HepG2 (cell line): ENCODE results near the gene TEX48. TPM values are rescaled to one million over a fixed set of nuclear protein-coding genes. Genes with fewer than 3 reads are reported as not detected.

Source experiments
- ATAC-seq: fragments of 200-7000 bp; cut with Tn5 transposase; 3 replicates; pipeline ENCODE4 v1.9.1; 2020; ENCODE audit warnings: mild to moderate bottlenecking, moderate library complexity
- BruUV-seq: library from RNA; stranded (reverse); fragments of 400-500 nt; replicated peaks from 2 replicates; lab custom pipeline; 2021; lab: Mats Ljungman, UMichigan
- CTCF ChIA-PET: fragments of 300-600 bp; formaldehyde crosslinking; extraction: SDS; loops from one replicate; lab custom pipeline; 2021; ENCODE audit warnings: low total read pairs, inconsistent platforms, low intra/inter-chr PET ratio; lab: Yijun Ruan, JAX
- POLR2A ChIA-PET: fragments of 350-600 bp; sonication (Branson Sonifier 250); formaldehyde crosslinking; loops from one replicate; lab custom pipeline; 2020; ENCODE audit warnings: antibody characterized with exemption, inconsistent platforms; lab: Yijun Ruan, JAX
- DNase-seq: peaks from one replicate; pipeline ENCODE4 v3.0.0-alpha.2; 2015; ENCODE audit warnings: low spot score
- FAIRE-seq: peaks from 3 replicates; lab custom pipeline; 2011; peaks lifted over from hg19 to GRCh38; lab: Jason Lieb, UNC
- H2AFZ ChIP-seq: one replicate; pipeline ENCODE4 v1.6.1; 2011; ENCODE audit warnings: low read length, inconsistent platforms
- H3K27ac ChIP-seq: fragments of 300-600 bp; 3 replicates; pipeline ENCODE4 v1.8.0; 2011; ENCODE audit warnings: mixed run types, mild to moderate bottlenecking, mixed read lengths, low read length, inconsistent platforms; ENCODE audit not compliant: insufficient read depth; ENCODE audit errors: extremely low read length
- H3K27me3 ChIP-seq, 2 experiments: fragments of 200-600 bp in 1 of 2; 2 replicates in 1 of 2; 3 replicates in 1 of 2; pipeline versions ENCODE4 v1.6.0 to v1.8.0; 2011; ENCODE audit warnings: low read length in 2 of 2, mild to moderate bottlenecking in 2 of 2, moderate library complexity in 2 of 2, inconsistent platforms in 1 of 2; ENCODE audit not compliant: insufficient read depth in 2 of 2, control insufficient read depth in 1 of 2
- H3K36me3 ChIP-seq, 2 experiments: fragments of 200-600 bp in 1 of 2; replicated peaks in 1 of 2; 2 replicates in 1 of 2; 3 replicates in 1 of 2; pipeline versions ENCODE4 v1.5.1 to v1.8.0; 2011; ENCODE audit warnings: low read length in 2 of 2, inconsistent platforms in 1 of 2; ENCODE audit not compliant: insufficient read depth in 2 of 2, control insufficient read depth in 1 of 2
- H3K4me1 ChIP-seq: 2 replicates; pipeline ENCODE4 v1.5.1; 2012; ENCODE audit warnings: low read length, inconsistent platforms; ENCODE audit not compliant: insufficient read depth
- H3K4me2 ChIP-seq: 2 replicates; pipeline ENCODE4 v1.6.0; 2011; ENCODE audit warnings: low read depth, low read length, inconsistent platforms
- H3K4me3 ChIP-seq, 3 experiments: fragments of 200-600 bp in 1 of 3; sonication (generic), shearing (Covaris generic) in 1 of 3; replicated peaks in 1 of 3; 2 replicates each; pipeline ENCODE4 v1.5.1; 2011 to 2016; ENCODE audit warnings: low read length in 3 of 3, inconsistent platforms in 2 of 3, low read depth in 2 of 3, mild to moderate bottlenecking in 2 of 3, control low read depth in 1 of 3, mixed read lengths in 1 of 3; ENCODE audit not compliant: insufficient read depth in 1 of 3
- H3K79me2 ChIP-seq: one replicate; pipeline ENCODE4 v1.6.1; 2011; ENCODE audit warnings: low read length, inconsistent platforms; ENCODE audit not compliant: insufficient read depth
- H3K9ac ChIP-seq: 2 replicates; pipeline ENCODE4 v1.6.0; 2011; ENCODE audit warnings: mild to moderate bottlenecking, low read depth, low read length, inconsistent platforms; ENCODE audit not compliant: insufficient read depth
- H3K9me3 ChIP-seq: 2 replicates; pipeline ENCODE4 v1.5.1; 2012; ENCODE audit warnings: mild to moderate bottlenecking, low read length
- H4K20me1 ChIP-seq: 2 replicates; pipeline ENCODE4 v1.6.0; 2011; ENCODE audit warnings: inconsistent platforms, mild to moderate bottlenecking, low read length, moderate library complexity; ENCODE audit not compliant: insufficient read depth
- ASH2L ChIP-seq: fragments of 300-600, 200-600 bp; sonication (generic); IDR thresholded peaks from 2 replicates; pipeline ENCODE4 v1.7.0; 2017; ENCODE audit warnings: low read depth, mild to moderate bottlenecking, moderate library complexity, mixed read lengths, low read length; ENCODE audit not compliant: insufficient read length
- DMTF1 ChIP-seq: sonication (generic); formaldehyde crosslinking; IDR thresholded peaks from 2 replicates; pipeline ENCODE4 v1.4.0; 2020; ENCODE audit warnings: mild to moderate bottlenecking, missing genetic modification reagents
- MZF1 ChIP-seq: sonication (generic); formaldehyde crosslinking; IDR thresholded peaks from 2 replicates; pipeline ENCODE4 v1.8.1; 2023; ENCODE audit warnings: mild to moderate bottlenecking, missing genetic modification reagents, borderline replicate concordance
- NR0B2 ChIP-seq: sonication (generic); formaldehyde crosslinking; IDR thresholded peaks from 2 replicates; pipeline ENCODE4 v1.4.0; 2020; ENCODE audit warnings: mild to moderate bottlenecking, missing genetic modification reagents
- PREB ChIP-seq: sonication (generic); formaldehyde crosslinking; IDR thresholded peaks from 2 replicates; pipeline ENCODE4 v1.4.0; 2020; ENCODE audit warnings: missing genetic modification reagents
- SALL2 ChIP-seq: sonication (generic); formaldehyde crosslinking; IDR thresholded peaks from 2 replicates; pipeline ENCODE4 v1.8.1; 2023; ENCODE audit warnings: mild to moderate bottlenecking, missing genetic modification reagents, inconsistent platforms
- THAP11 ChIP-seq: IDR thresholded peaks from 2 replicates; pipeline ENCODE4 v1.6.1; 2016; ENCODE audit warnings: missing biosample characterization, missing genetic modification reagents
- ZNF446 ChIP-seq: sonication (generic); formaldehyde crosslinking; IDR thresholded peaks from 2 replicates; pipeline ENCODE4 v1.5.0; 2020; ENCODE audit warnings: mild to moderate bottlenecking, missing genetic modification reagents
- WGBS: methylation state at CpG from one replicate; pipeline ENCODE4 v1.1.6; 2017; ENCODE audit warnings: low lambda C conversion rate; 5-methylcytosine and 5-hydroxymethylcytosine counted together
- in situ Hi-C: cut with HindIII; loops from 2 replicates; pipeline ENCODE4 v1.10.0; 2017; ENCODE audit warnings: low pct_unique_long_range_greater_than_20kb; ENCODE audit not compliant: extremely low pct_ligation_motif_present
- intact Hi-C: fragments of 100-400 bp; cut with micrococcal nuclease; formaldehyde crosslinking; loops from one replicate; pipeline ENCODE4 v1.10.0; 2022; ENCODE audit not compliant: unreplicated experiment
- polyA plus RNA-seq, 8 experiments: library from polyadenylated mRNA; depleted of rRNA in 3 of 8; stranded (reverse) in 7 of 8; unstranded in 1 of 8; fragments of >200 nt; fragmentation: Illumina TruSeq in 4 of 8; extraction: Trizol in 4 of 8; gene quantifications; 2 replicates each; pipeline versions ENCODE4 v1.2.1 to v1.2.3, GENCODE V29; 2011 to 2016; ENCODE audit warnings: low read depth in 4 of 8, missing spikeins in 1 of 8, mixed read lengths in 1 of 8; ENCODE audit not compliant: insufficient read depth in 1 of 8
- total RNA-seq, 5 experiments: library from RNA; depleted of rRNA; stranded (reverse); fragments of >200 nt; fragmentation: Illumina TruSeq; extraction: Trizol; gene quantifications; 2 replicates each; pipeline ENCODE4 v1.2.3, GENCODE V29; 2016; ENCODE audit warnings: low read depth in 1 of 5

TEX48 gene
- total and polyA plus RNA-seq, 2 of the 13 experiments (the other 11 are each of a cell fraction or from before 2014, with no cell fraction given) = not detected

GRCh38 chr9:114697951-114698351 is 16.0 kb upstream of the TEX48 start:
- POLR2A ChIA-PET = no interaction called here

More at GRCh38 chr9:114697951-114698351, 16.0 kb upstream of the TEX48 start:
- no peaks in the 10 kb centered on the region for H4K20me1 ChIP-seq
- H2AFZ ChIP-seq = no peak overlapping the region
- no TSS peak for BruUV-seq
- DNase-seq (no peak), FAIRE-seq (no peak), ATAC-seq (no peak)
- no peak overlapping the region for H3K27ac ChIP-seq
- H3K79me2 ChIP-seq = no peaks in the 10 kb centered on the region
- H3K27me3 ChIP-seq = peaks cover 0 to 10% of the 10 kb centered on the region in 2 experiments; a peak in 2 of 5 replicates
- no peak overlapping the region for H3K9ac ChIP-seq
- CTCF ChIA-PET = no interaction called here
- TF ChIP-seq ASH2L (no peak), THAP11 (CRISPR knock-in tag) (no peak), DMTF1 (no peak), ZNF446 (no peak), SALL2 (CRISPR knock-in tag) (no peak), NR0B2 (CRISPR knock-in tag) (no peak), PREB (CRISPR knock-in tag) (no peak), MZF1 (no peak)
- intact Hi-C loops = no loop called here
- WGBS = 18% methylated on average over 4 of the region's 4 CpGs
- H3K4me3 ChIP-seq = no peak overlapping the region
- no peaks in the 10 kb centered on the region for H3K9me3 ChIP-seq
- in situ Hi-C loops = no loop called here
- H3K36me3 ChIP-seq = no peaks in the 10 kb centered on the region
- H3K4me1 ChIP-seq = no peaks in the 10 kb centered on the region
- no peak overlapping the region for H3K4me2 ChIP-seq
